HCT116 (cell line): ENCODE data around the gene AKT3. TPM values are rescaled to one million over a fixed set of nuclear protein-coding genes. Genes with fewer than 3 reads are reported as not detected.

Experiments used
- ATAC-seq: fragments of 200-7000 bp; cut with Tn5 transposase; 2 replicates; pipeline ENCODE4 v1.9.1; 2020; ENCODE audit warnings: mild to moderate bottlenecking, moderate library complexity
- BruUV-seq: library from RNA; stranded (reverse); fragments of 400-500 nt; replicated peaks from 2 replicates; lab custom pipeline; 2021; lab: Mats Ljungman, UMichigan
- CTCF ChIA-PET: fragments of 300-600 bp; sonication (Branson Sonifier 250); formaldehyde crosslinking; loops from one replicate; lab custom pipeline; 2021; ENCODE audit warnings: antibody characterized with exemption; lab: Charles Lee
- POLR2A ChIA-PET: fragments of 300-600, 350-600 bp; sonication (Branson Sonifier 250); formaldehyde crosslinking; loops from one replicate; lab custom pipeline; 2021; ENCODE audit warnings: antibody characterized with exemption; lab: Charles Lee
- RAD21 ChIA-PET, 2 experiments: fragments of 300-600 bp; sonication (Branson Sonifier 250); formaldehyde crosslinking; loops; one replicate each; lab custom pipeline; 2023; ENCODE audit warnings: low total read pairs in 2 of 2; ENCODE audit not compliant: uncharacterized antibody in 2 of 2, unreplicated experiment in 2 of 2, low non-redundant PET in 1 of 2; lab: Charles Lee
- DNase-seq: peaks from one replicate; pipeline ENCODE4 v3.0.0-alpha.2; 2010; ENCODE audit warnings: low read depth, low spot score
- H2AFZ ChIP-seq: fragments of 200-600 bp; shearing (Covaris generic), sonication (generic); 2 replicates; pipeline ENCODE4 v1.6.1; 2017; ENCODE audit warnings: low read depth, mixed run types, mixed read lengths, antibody characterized with exemption, low read length; ENCODE audit not compliant: poor library complexity, severe bottlenecking
- H3K27ac ChIP-seq: 2 replicates; pipeline ENCODE4 v1.5.1; 2012; ENCODE audit warnings: low read depth, low read length
- H3K27me3 ChIP-seq: fragments of 200-600 bp; sonication (generic); 2 replicates; pipeline ENCODE4 v1.6.1; 2016; ENCODE audit warnings: mixed run types, low read length, mixed read lengths; ENCODE audit not compliant: insufficient read depth
- H3K36me3 ChIP-seq, 2 experiments: fragments of 200-500 bp in 1 of 2; fragments of 200-600 bp in 1 of 2; sonication (Bioruptor generic) in 1 of 2; sonication (generic) in 1 of 2; 2 replicates each; pipeline versions ENCODE4 v1.5.1 to v1.6.1; 2014 to 2016; ENCODE audit warnings: low read length in 2 of 2, inconsistent platforms in 1 of 2, mixed read lengths in 1 of 2, mixed run types in 1 of 2; ENCODE audit not compliant: insufficient read depth in 2 of 2, control insufficient read depth in 1 of 2
- H3K4me1 ChIP-seq, 2 experiments: fragments of 200-600 bp in 1 of 2; sonication (generic) in 1 of 2; 2 replicates each; pipeline versions ENCODE4 v1.5.1 to v1.6.1; 2012 to 2017; ENCODE audit warnings: low read length in 2 of 2, inconsistent platforms in 1 of 2, mild to moderate bottlenecking in 1 of 2, mixed read lengths in 1 of 2, mixed run types in 1 of 2, moderate library complexity in 1 of 2; ENCODE audit not compliant: insufficient read depth in 2 of 2, control insufficient read depth in 1 of 2
- H3K4me2 ChIP-seq: fragments of 200-600 bp; sonication (generic); 2 replicates; pipeline ENCODE4 v1.6.1; 2017; ENCODE audit warnings: mixed run types, low read length, mixed read lengths
- H3K4me3 ChIP-seq, 2 experiments: fragments of 200-600 bp in 1 of 2; sonication (generic) in 1 of 2; replicated peaks in 1 of 2; 2 replicates each; pipeline ENCODE4 v1.5.1; 2011 to 2016; ENCODE audit warnings: low read length in 2 of 2, control low read depth in 1 of 2, low read depth in 1 of 2, mild to moderate bottlenecking in 1 of 2, mixed read lengths in 1 of 2, mixed run types in 1 of 2
- H3K79me2 ChIP-seq: fragments of 200-600 bp; sonication (generic); 2 replicates; pipeline ENCODE4 v1.6.1; 2017; ENCODE audit warnings: mild to moderate bottlenecking, mixed run types, low read length, moderate library complexity, mixed read lengths; ENCODE audit not compliant: insufficient read depth
- H3K9ac ChIP-seq: fragments of 200-600 bp; sonication (generic); 2 replicates; pipeline ENCODE4 v1.6.1; 2016; ENCODE audit warnings: low read length, mixed read lengths
- H3K9me2 ChIP-seq: fragments of 200-600 bp; sonication (generic), shearing (Covaris generic); 2 replicates; pipeline ENCODE4 v1.6.1; 2017; ENCODE audit warnings: mixed run types, mild to moderate bottlenecking, moderate library complexity; ENCODE audit not compliant: insufficient read depth
- H3K9me3 ChIP-seq, 2 experiments: fragments of 200-500 bp in 1 of 2; fragments of 200-600 bp in 1 of 2; sonication (Bioruptor generic) in 1 of 2; sonication (generic) in 1 of 2; 2 replicates each; pipeline ENCODE4 v1.6.1; 2014 to 2017; ENCODE audit warnings: low read length in 2 of 2, mixed read lengths in 2 of 2, inconsistent platforms in 1 of 2, low read depth in 1 of 2, mild to moderate bottlenecking in 1 of 2, mixed run types in 1 of 2, moderate library complexity in 1 of 2; ENCODE audit not compliant: control insufficient read depth in 1 of 2, insufficient read depth in 1 of 2
- H4K20me1 ChIP-seq: fragments of 200-600 bp; sonication (generic), shearing (Covaris generic); 2 replicates; pipeline ENCODE4 v1.6.1; 2017; ENCODE audit warnings: mixed run types, mild to moderate bottlenecking, moderate library complexity; ENCODE audit not compliant: insufficient read depth
- ATF3 ChIP-seq: IDR thresholded peaks from 2 replicates; pipeline ENCODE4 v1.6.1; 2012
- CEBPB ChIP-seq: IDR thresholded peaks from 2 replicates; pipeline ENCODE4 v1.6.1; 2012; ENCODE audit warnings: low read depth
- CTCF ChIP-seq, 3 experiments: fragments of 200-600 bp in 1 of 3; sonication (generic) in 1 of 3; IDR thresholded peaks in 2 of 3; conservative IDR thresholded peaks in 1 of 3; 2 replicates each; pipeline ENCODE4 v1.5.1; 2012 to 2017; ENCODE audit warnings: low read depth in 2 of 3, low read length in 2 of 3, antibody characterized with exemption in 1 of 3, borderline replicate concordance in 1 of 3, control low read depth in 1 of 3, mild to moderate bottlenecking in 1 of 3, mixed read lengths in 1 of 3, mixed run types in 1 of 3, moderate library complexity in 1 of 3; ENCODE audit not compliant: insufficient read depth in 1 of 3
- EGR1 ChIP-seq: IDR thresholded peaks from 2 replicates; pipeline ENCODE4 v1.6.1; 2012; ENCODE audit warnings: low read depth
- EZH2 ChIP-seq: fragments of 200-600 bp; sonication (generic); IDR thresholded peaks from 2 replicates; pipeline ENCODE4 v1.6.1; 2017; ENCODE audit warnings: antibody characterized with exemption, mixed run types
- EZH2phosphoT487 ChIP-seq: fragments of 200-600 bp; IDR thresholded peaks from 2 replicates; pipeline ENCODE4 v1.6.1; 2018; ENCODE audit warnings: antibody characterized with exemption, borderline replicate concordance
- JUND ChIP-seq: IDR thresholded peaks from 2 replicates; pipeline ENCODE4 v1.6.1; 2012
- MAX ChIP-seq: IDR thresholded peaks from 2 replicates; pipeline ENCODE4 v1.6.1; 2012
- POLR2A ChIP-seq: IDR thresholded peaks from 2 replicates; pipeline ENCODE4 v1.7.0; 2011; ENCODE audit warnings: borderline replicate concordance; ENCODE audit not compliant: insufficient read depth, insufficient read length; ENCODE audit errors: extremely low read depth
- POLR2AphosphoS5 ChIP-seq: IDR thresholded peaks from 2 replicates; pipeline ENCODE4 v1.6.1; 2011; ENCODE audit warnings: mild to moderate bottlenecking, low read depth, low read length, moderate library complexity
- RAD21 ChIP-seq: IDR thresholded peaks from 2 replicates; pipeline ENCODE4 v1.6.1; 2012; ENCODE audit warnings: low read depth, mild to moderate bottlenecking
- SIN3A ChIP-seq: IDR thresholded peaks from 2 replicates; pipeline ENCODE4 v1.6.1; 2012; ENCODE audit warnings: low read depth
- SP1 ChIP-seq: IDR thresholded peaks from 2 replicates; pipeline ENCODE4 v1.6.1; 2012; ENCODE audit warnings: low read depth
- SRF ChIP-seq: IDR thresholded peaks from 2 replicates; pipeline ENCODE4 v1.6.1; 2012; ENCODE audit warnings: low read depth
- YY1 ChIP-seq: IDR thresholded peaks from 2 replicates; pipeline ENCODE4 v1.6.1; 2011; ENCODE audit warnings: low read length, low read depth, moderate library complexity, mild to moderate bottlenecking; ENCODE audit not compliant: insufficient replicate concordance; ENCODE audit errors: extremely low read depth
- ZBTB33 ChIP-seq: IDR thresholded peaks from 2 replicates; pipeline ENCODE4 v1.6.1; 2011; ENCODE audit warnings: mild to moderate bottlenecking, low read length, moderate library complexity; ENCODE audit not compliant: insufficient replicate concordance; ENCODE audit errors: extremely low read depth
- ZNF274 ChIP-seq: fragments of 200-500 bp; sonication (Bioruptor generic); IDR thresholded peaks from 2 replicates; pipeline ENCODE4 v1.6.1; 2014; ENCODE audit warnings: mild to moderate bottlenecking, low read depth, low read length, inconsistent platforms
- intact Hi-C: fragments of 100-400 bp; cut with micrococcal nuclease; formaldehyde crosslinking; loops from 2 replicates; pipeline ENCODE4 v1.10.0; 2022
- total RNA-seq: library from RNA; stranded (reverse); gene quantifications from one replicate; pipeline ENCODE4 v1.2.1, GENCODE V29; 2021; ENCODE audit not compliant: unreplicated experiment

The AKT3 gene
- total RNA-seq, 1 experiment from 2014 or later: 0.49 TPM

GRCh38 chr1:243481101-243481500 lies 368.9 kb downstream of the AKT3 start:
- no peak overlapping the region for H2AFZ ChIP-seq
- H3K79me2 ChIP-seq: no peaks in the 10 kb centered on the region
- no peak overlapping the region for H3K27ac ChIP-seq
- BruUV-seq: no TSS peak
- peaks cover 2 to 11% of the 10 kb centered on the region in 2 experiments; a peak in 3 of 4 replicates for H3K4me1 ChIP-seq
- no peaks in the 10 kb centered on the region for H4K20me1 ChIP-seq
- ChIA-PET POLR2A (no interaction called here), CTCF (no interaction called here), RAD21 (no interaction called here)
- H3K9me2 ChIP-seq: no peaks in the 10 kb centered on the region
- TF ChIP-seq ZNF274: no peak
- no peak for TF ChIP-seq EGR1
- no peak for TF ChIP-seq POLR2A
- no peak for TF ChIP-seq EZH2phosphoT487
- TF ChIP-seq JUND: no peak
- TF ChIP-seq YY1: no peak
- TF ChIP-seq EZH2: no peak
- no peak overlapping the region for H3K9ac ChIP-seq
- no peak overlapping the region for H3K4me2 ChIP-seq
- ATAC-seq (no peak), DNase-seq (no peak)
- H3K9me3 ChIP-seq: no peaks in the 10 kb centered on the region
- H3K36me3 ChIP-seq: no peaks in the 10 kb centered on the region
- no peaks in the 10 kb centered on the region for H3K27me3 ChIP-seq
- no peak overlapping the region for H3K4me3 ChIP-seq
- intact Hi-C loops: no loop called here

GRCh38 chr1:243477731-243478290 lies 372.2 kb downstream of the AKT3 start:
- ChIA-PET CTCF (no interaction called here), POLR2A (no interaction called here), RAD21 (no interaction called here)
- Histone ChIP-seq H3K79me2 (no peaks in the 10 kb centered on the region), H3K36me3 (no peaks in the 10 kb centered on the region), H2AFZ (no peak overlapping the region), H3K27ac (no peak overlapping the region), H3K9ac (no peak overlapping the region), H4K20me1 (no peaks in the 10 kb centered on the region), H3K4me3 (no peak overlapping the region), H3K27me3 (no peaks in the 10 kb centered on the region), H3K9me2 (no peaks in the 10 kb centered on the region), H3K4me2 (no peak overlapping the region), H3K4me1 (peaks cover 2 to 4% of the 10 kb centered on the region in 2 experiments; a peak in 3 of 4 replicates), H3K9me3 (no peaks in the 10 kb centered on the region)
- BruUV-seq: no TSS peak
- intact Hi-C loops: no loop called here
- DNase-seq (no peak), ATAC-seq (no peak)
- no peak for TF ChIP-seq CTCF (IDR thresholded peaks at IDR 0.05 in 2 of 3, conservative IDR thresholded peaks at IDR 0.05 in 1 of 3; ENCODE audit: borderline replicate concordance in 1 of 3, insufficient read depth in 1 of 3, low read depth in 2 of 3, low read length in 2 of 3)
- no peak for TF ChIP-seq POLR2AphosphoS5
- TF ChIP-seq MAX: no peak
- TF ChIP-seq ZBTB33: no peak
- TF ChIP-seq EZH2phosphoT487: no peak
- TF ChIP-seq CEBPB: no peak
- no peak for TF ChIP-seq YY1
- no peak for TF ChIP-seq RAD21
- TF ChIP-seq SRF: no peak
- TF ChIP-seq ATF3: no peak
- no peak for TF ChIP-seq ZNF274
- no peak for TF ChIP-seq SIN3A
- no peak for TF ChIP-seq SP1
